Hematopoietic multipotent progenitor cell treated with erythropoietin and hydrocortisone succinate and interleukin-3 and kit ligand, for 17 days (in vitro differentiated cells): ENCODE measurements around the gene ALOX5.
"Not testable (repeated sequence)": the region's sequence is repeated elsewhere in the genome, so short reads cannot be mapped to it uniquely, and the experiment has no call there.

Experiments
- DNase-seq: peaks from one replicate; pipeline ENCODE4 v3.0.0-alpha.2; 2015; ENCODE audit warnings: low spot score

ALOX5 gene

GRCh38 chr10:45373576-45374349, at the start of gene ALOX5:
Gene ALOX5 (plus strand): TSS chr10:45374216. CDS start chr10:45374280, 64 bp downstream.
- peak; percentile 43 for DNase-seq

GRCh38 chr10:45325116-45325515, 48.9 kb upstream of the ALOX5 start:
- DNase-seq = no peak

GRCh38 chr10:45326864-45327263, 47.2 kb upstream of the ALOX5 start:
- DNase-seq = not testable (repeated sequence)

- DNase-seq = not testable (repeated sequence)
Measured at GRCh38 chr10:45331824-45332223, 42.2 kb upstream of the ALOX5 start.

GRCh38 chr10:45339894-45340293, 34.1 kb upstream of the ALOX5 start:
- no peak for DNase-seq

GRCh38 chr10:45340420-45340819, 33.6 kb upstream of the ALOX5 start:
- DNase-seq = not testable (repeated sequence)

GRCh38 chr10:45346652-45347335, 27.2 kb upstream of the ALOX5 start:
- DNase-seq = not testable (repeated sequence)

GRCh38 chr10:45347464-45347863, 26.6 kb upstream of the ALOX5 start:
- not testable (repeated sequence) for DNase-seq

GRCh38 chr10:45348196-45348765, 25.7 kb upstream of the ALOX5 start:
- not testable (repeated sequence) for DNase-seq

GRCh38 chr10:45353186-45353585, 20.8 kb upstream of the ALOX5 start:
- DNase-seq = peak; percentile 53

GRCh38 chr10:45354261-45354660, 19.8 kb upstream of the ALOX5 start:
- DNase-seq = no peak

- no peak for DNase-seq
Measured at GRCh38 chr10:45355494-45355893, 18.5 kb upstream of the ALOX5 start.

GRCh38 chr10:45358961-45359360, 15.1 kb upstream of the ALOX5 start:
- not testable (repeated sequence) for DNase-seq

GRCh38 chr10:45361983-45362799, 11.8 kb upstream of the ALOX5 start:
- DNase-seq = not testable (repeated sequence)

- DNase-seq = not testable (repeated sequence)
Measured at GRCh38 chr10:45367643-45368042, 6.4 kb upstream of the ALOX5 start.

GRCh38 chr10:45368181-45368580, 5.8 kb upstream of the ALOX5 start:
- DNase-seq = no peak

- DNase-seq = no peak
Measured at GRCh38 chr10:45370202-45370955, 3.6 kb upstream of the ALOX5 start.

GRCh38 chr10:45371560-45371959, 2.5 kb upstream of the ALOX5 start:
- DNase-seq = no peak

GRCh38 chr10:45372251-45372951, 1.6 kb upstream of the ALOX5 start:
- no peak for DNase-seq

- no peak for DNase-seq
Measured at GRCh38 chr10:45373003-45373575, 927 bp upstream of the ALOX5 start.
